NCI-H1417 treated with DMSO at 0.1 percent for 48 hours (cell line): ENCODE measurements around the gene SPTLC1.
"Not testable (repeated sequence)": the region's sequence is repeated elsewhere in the genome, so short reads cannot be mapped to it uniquely, and the experiment has no call there.

ENCODE experiments used
- DNase-seq: peaks from one replicate; lab custom pipeline; 2025; lab: John Stamatoyannopoulos, UW

The SPTLC1 gene

GRCh38 chr9:92032891-92033290 lies 82.3 kb downstream of the SPTLC1 start:
- DNase-seq = no peak

GRCh38 chr9:92030367-92030766 lies 84.8 kb downstream of the SPTLC1 start:
- no peak for DNase-seq

- DNase-seq = no peak
Measured at GRCh38 chr9:92029553-92029952, 85.7 kb downstream of the SPTLC1 start.

- no peak for DNase-seq
Measured at GRCh38 chr9:92026206-92027002, 88.8 kb downstream of the SPTLC1 start.

GRCh38 chr9:92021785-92022541 lies 93.2 kb downstream of the SPTLC1 start:
- not testable (repeated sequence) for DNase-seq

GRCh38 chr9:92019658-92020057 lies 95.6 kb downstream of the SPTLC1 start:
- no peak for DNase-seq

GRCh38 chr9:92010705-92011536 lies 104.3 kb downstream of the SPTLC1 start:
- DNase-seq = no peak

- DNase-seq = not testable (repeated sequence)
Measured at GRCh38 chr9:92010253-92010652, 105.0 kb downstream of the SPTLC1 start.

GRCh38 chr9:92008041-92008440 lies 107.2 kb downstream of the SPTLC1 start:
- no peak for DNase-seq

- DNase-seq = no peak
Measured at GRCh38 chr9:92004045-92004392, 111.2 kb downstream of the SPTLC1 start.

- DNase-seq = no peak
Measured at GRCh38 chr9:92003308-92004044, 111.7 kb downstream of the SPTLC1 start.

- not testable (repeated sequence) for DNase-seq
Measured at GRCh38 chr9:92001948-92002347, 113.3 kb downstream of the SPTLC1 start.

GRCh38 chr9:92001244-92001643 lies 114.0 kb downstream of the SPTLC1 start:
- no peak for DNase-seq

- no peak for DNase-seq
Measured at GRCh38 chr9:91995000-91995655, 120.1 kb downstream of the SPTLC1 start.

- no peak for DNase-seq
Measured at GRCh38 chr9:91994422-91994821, 120.8 kb downstream of the SPTLC1 start.

GRCh38 chr9:91992461-91993041 lies 122.7 kb downstream of the SPTLC1 start:
- no peak for DNase-seq

- no peak for DNase-seq
Measured at GRCh38 chr9:91991721-91992341, 123.4 kb downstream of the SPTLC1 start.

- no peak for DNase-seq
Measured at GRCh38 chr9:91986248-91986647, 129.0 kb downstream of the SPTLC1 start.

GRCh38 chr9:91985692-91986091 lies 129.5 kb downstream of the SPTLC1 start:
- no peak for DNase-seq
